Astrocyte (in vitro differentiated cells and primary cell): ENCODE data around the gene TMEM237.

Experiments
- EZH2 ChIP-seq: IDR thresholded peaks from 2 replicates; pipeline ENCODE4 v1.6.1; 2012; ENCODE audit warnings: mild to moderate bottlenecking, low read length, inconsistent platforms; ENCODE audit not compliant: insufficient read depth
- TF ChIP-seq, protein P1 (sequence below): IDR thresholded peaks from 2 replicates; pipeline ENCODE4 v1.5.1; 2011; ENCODE audit warnings: low read depth, mild to moderate bottlenecking, inconsistent platforms, low read length, moderate library complexity; ENCODE audit not compliant: insufficient read depth

DNA sequence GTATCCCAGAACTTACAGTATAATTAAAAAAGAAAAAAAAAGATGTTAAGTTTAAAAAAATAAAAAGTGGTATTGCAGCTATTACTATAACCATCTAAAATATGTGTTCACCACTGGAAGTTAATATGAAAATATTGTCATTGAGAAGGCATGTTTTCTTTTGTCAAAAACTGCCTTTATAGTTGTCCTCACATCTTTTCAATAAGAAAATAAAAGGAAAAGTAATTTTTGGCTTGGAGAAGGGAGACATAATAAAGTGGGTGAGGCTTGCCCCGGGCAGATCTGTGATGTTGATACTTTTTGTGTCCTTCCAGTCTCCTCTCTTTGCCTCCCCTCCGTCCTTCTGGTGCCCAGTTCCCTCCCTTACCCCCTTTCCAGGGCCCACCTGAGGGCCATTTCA lies 30.2 kb upstream of the TMEM237 start:
- TF ChIP-seq, protein P1, sequence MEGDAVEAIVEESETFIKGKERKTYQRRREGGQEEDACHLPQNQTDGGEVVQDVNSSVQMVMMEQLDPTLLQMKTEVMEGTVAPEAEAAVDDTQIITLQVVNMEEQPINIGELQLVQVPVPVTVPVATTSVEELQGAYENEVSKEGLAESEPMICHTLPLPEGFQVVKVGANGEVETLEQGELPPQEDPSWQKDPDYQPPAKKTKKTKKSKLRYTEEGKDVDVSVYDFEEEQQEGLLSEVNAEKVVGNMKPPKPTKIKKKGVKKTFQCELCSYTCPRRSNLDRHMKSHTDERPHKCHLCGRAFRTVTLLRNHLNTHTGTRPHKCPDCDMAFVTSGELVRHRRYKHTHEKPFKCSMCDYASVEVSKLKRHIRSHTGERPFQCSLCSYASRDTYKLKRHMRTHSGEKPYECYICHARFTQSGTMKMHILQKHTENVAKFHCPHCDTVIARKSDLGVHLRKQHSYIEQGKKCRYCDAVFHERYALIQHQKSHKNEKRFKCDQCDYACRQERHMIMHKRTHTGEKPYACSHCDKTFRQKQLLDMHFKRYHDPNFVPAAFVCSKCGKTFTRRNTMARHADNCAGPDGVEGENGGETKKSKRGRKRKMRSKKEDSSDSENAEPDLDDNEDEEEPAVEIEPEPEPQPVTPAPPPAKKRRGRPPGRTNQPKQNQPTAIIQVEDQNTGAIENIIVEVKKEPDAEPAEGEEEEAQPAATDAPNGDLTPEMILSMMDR: no peak
- TF ChIP-seq EZH2: no peak
